Dendritic cell treated with granulocyte-macrophage colony-stimulating factor and Interleukin-4, amounts not matched to agents 40 ng/mL and 50 ng/mL, for 4 days (primary cell): Measurements from ENCODE around the gene TEP1.
"Not testable (repeated sequence)": the region's sequence is repeated elsewhere in the genome, so short reads cannot be mapped to it uniquely, and the experiment has no call there.

Source experiments
- H3K27ac Mint-ChIP-seq: one replicate; pipeline ENCODE4 v1.8.0; 2022; ENCODE audit warnings: mild to moderate bottlenecking, mixed read lengths
- H3K27me3 Mint-ChIP-seq: one replicate; pipeline ENCODE4 v1.8.0; 2022; ENCODE audit warnings: mild to moderate bottlenecking, mixed read lengths
- H3K36me3 Mint-ChIP-seq: one replicate; pipeline ENCODE4 v1.8.0; 2022; ENCODE audit warnings: low read depth, mixed read lengths
- H3K4me1 Mint-ChIP-seq: one replicate; pipeline ENCODE4 v1.8.0; 2022; ENCODE audit warnings: low read depth, mixed read lengths
- H3K4me3 Mint-ChIP-seq: one replicate; pipeline ENCODE4 v1.8.0; 2022; ENCODE audit warnings: mild to moderate bottlenecking, moderate library complexity, mixed read lengths
- H3K9me3 Mint-ChIP-seq: one replicate; pipeline ENCODE4 v1.8.0; 2022; ENCODE audit warnings: mixed read lengths
- intact Hi-C: fragments of 100-400 bp; cut with micrococcal nuclease; formaldehyde crosslinking; loops from one replicate; pipeline ENCODE4 v1.15.0; 2022

Gene TEP1

GRCh38 chr14:20358474-20358873, 54.8 kb downstream of the TEP1 start:
- peaks cover 84% of the 10 kb centered on the region for H3K36me3 Mint-ChIP-seq
- H3K27me3 Mint-ChIP-seq, intact Hi-C loops, H3K9me3 Mint-ChIP-seq, H3K4me3 Mint-ChIP-seq: not testable (repeated sequence)
- H3K4me1 Mint-ChIP-seq: peaks cover 12% of the 10 kb centered on the region
- peak overlapping the region; percentile 58 for H3K27ac Mint-ChIP-seq

DNA sequence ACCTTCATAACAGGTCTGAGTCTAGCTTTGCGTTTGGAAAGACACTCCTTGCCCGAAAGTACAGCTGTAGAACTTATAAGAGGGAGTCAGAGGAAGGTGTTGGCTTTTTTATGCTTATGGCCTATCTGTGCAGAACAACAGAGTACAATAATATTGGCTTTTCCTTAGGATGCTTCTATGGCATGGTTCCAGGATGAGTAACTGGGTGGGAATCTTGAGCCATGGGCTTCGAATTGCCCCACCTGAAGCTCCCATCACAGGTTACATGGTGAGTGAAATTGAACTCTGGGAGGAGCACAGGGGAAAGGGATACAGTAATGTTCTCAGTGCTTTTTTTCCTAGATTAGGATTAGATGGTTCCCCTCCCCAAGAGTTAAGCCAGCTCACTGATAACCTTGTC, 56.9 kb downstream of the TEP1 start:
- H3K27me3 Mint-ChIP-seq: no peaks in the 10 kb centered on the region
- peaks cover 86% of the 10 kb centered on the region for H3K36me3 Mint-ChIP-seq
- H3K9me3 Mint-ChIP-seq: no peaks in the 10 kb centered on the region
- no peak overlapping the region for H3K27ac Mint-ChIP-seq
- H3K4me3 Mint-ChIP-seq: no peak overlapping the region
- intact Hi-C loops: no loop called here
- H3K4me1 Mint-ChIP-seq: peaks cover 12% of the 10 kb centered on the region

GRCh38 chr14:20350860-20351259, 62.4 kb downstream of the TEP1 start:
- no peaks in the 10 kb centered on the region for H3K9me3 Mint-ChIP-seq
- H3K27me3 Mint-ChIP-seq: no peaks in the 10 kb centered on the region
- peaks cover 90% of the 10 kb centered on the region for H3K36me3 Mint-ChIP-seq
- H3K27ac Mint-ChIP-seq: no peak overlapping the region
- intact Hi-C loops: no loop called here
- no peak overlapping the region for H3K4me3 Mint-ChIP-seq
- H3K4me1 Mint-ChIP-seq: no peaks in the 10 kb centered on the region

DNA sequence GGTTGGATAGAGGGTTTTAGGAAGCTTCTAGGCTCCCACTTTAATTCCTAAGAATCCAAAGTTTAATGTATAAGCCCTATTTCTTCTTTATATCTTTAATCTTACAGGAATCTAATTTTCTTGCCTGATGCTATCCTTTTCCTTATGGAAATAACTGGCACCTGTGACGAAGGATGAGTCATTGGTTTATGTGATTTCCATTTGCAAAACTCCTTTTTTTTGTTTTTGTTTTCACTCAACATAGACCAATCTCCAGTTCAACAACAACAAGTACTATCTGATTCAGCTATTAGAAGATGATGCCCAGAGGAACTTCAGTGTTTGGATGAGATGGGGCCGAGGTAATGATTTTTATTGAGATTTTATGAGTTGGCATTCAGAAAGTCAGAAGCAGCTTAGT, 63.0 kb downstream of the TEP1 start:
- no peaks in the 10 kb centered on the region for H3K27me3 Mint-ChIP-seq
- H3K4me3 Mint-ChIP-seq: no peak overlapping the region
- H3K27ac Mint-ChIP-seq: no peak overlapping the region
- intact Hi-C loops: no loop called here
- H3K4me1 Mint-ChIP-seq: no peaks in the 10 kb centered on the region
- peaks cover 90% of the 10 kb centered on the region for H3K36me3 Mint-ChIP-seq
- no peaks in the 10 kb centered on the region for H3K9me3 Mint-ChIP-seq

DNA sequence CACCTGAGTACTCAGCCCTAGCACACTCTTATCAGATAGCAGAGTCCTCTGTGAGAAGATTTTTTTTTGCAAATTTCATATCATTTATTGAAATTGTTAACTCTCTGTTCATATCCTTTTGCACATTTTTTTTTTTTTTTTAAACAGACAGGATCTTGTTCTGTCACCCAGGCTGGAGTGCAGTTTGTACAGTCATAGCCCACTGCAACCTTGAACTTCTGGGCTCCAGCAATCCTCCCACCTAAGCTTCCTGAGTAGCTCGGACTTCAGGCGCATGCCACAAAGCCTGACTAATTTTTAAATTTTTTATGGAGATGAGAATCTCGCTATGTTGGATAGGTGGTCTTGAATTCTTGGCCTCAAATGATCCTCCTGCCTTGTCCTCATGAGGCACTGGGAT, 65.6 kb downstream of the TEP1 start:
- intact Hi-C loops: loop anchor here (10.0 kb wide), 1 partner anchor 67 kb away; the partner anchor contains the start of gene TEP1
- Mint-ChIP-seq H3K36me3 (peaks cover 70% of the 10 kb centered on the region), H3K4me1 (peaks cover 7% of the 10 kb centered on the region), H3K27me3 (no peaks in the 10 kb centered on the region), H3K4me3 (no peak overlapping the region), H3K9me3 (no peaks in the 10 kb centered on the region), H3K27ac (no peak overlapping the region)

GRCh38 chr14:20346713-20347112, 66.6 kb downstream of the TEP1 start:
- peaks cover 7% of the 10 kb centered on the region for H3K4me1 Mint-ChIP-seq
- H3K9me3 Mint-ChIP-seq: no peaks in the 10 kb centered on the region
- intact Hi-C loops: loop anchor here (10.0 kb wide), 1 partner anchor 68 kb away; the partner anchor contains the start of gene TEP1
- H3K36me3 Mint-ChIP-seq: peaks cover 60% of the 10 kb centered on the region
- no peaks in the 10 kb centered on the region for H3K27me3 Mint-ChIP-seq
- no peak overlapping the region for H3K27ac Mint-ChIP-seq
- no peak overlapping the region for H3K4me3 Mint-ChIP-seq

DNA sequence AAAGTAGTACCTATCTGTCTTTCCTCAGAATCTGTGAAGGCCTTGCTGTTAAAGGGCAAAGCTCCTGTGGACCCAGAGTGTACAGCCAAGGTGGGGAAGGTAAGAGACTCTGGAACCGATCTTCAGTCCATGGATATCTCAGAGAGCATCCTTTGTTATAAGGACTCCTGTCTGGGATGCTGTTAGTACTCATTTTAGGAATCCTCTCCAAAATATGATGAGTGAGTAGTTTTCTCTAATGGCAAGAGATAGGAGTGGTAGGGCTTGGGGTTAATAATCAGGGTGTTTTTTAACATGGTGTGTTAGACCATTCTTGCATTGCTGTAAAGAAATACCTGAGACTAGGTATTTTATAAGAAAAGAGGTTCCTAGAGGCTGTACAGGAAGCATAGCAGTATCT, 67.9 kb downstream of the TEP1 start:
- Mint-ChIP-seq H3K27me3 (no peaks in the 10 kb centered on the region), H3K36me3 (peaks cover 49% of the 10 kb centered on the region), H3K4me1 (peaks cover 7% of the 10 kb centered on the region), H3K27ac (no peak overlapping the region), H3K9me3 (no peaks in the 10 kb centered on the region), H3K4me3 (no peak overlapping the region)
- intact Hi-C loops: loop anchor here (10.0 kb wide), 1 partner anchor 69 kb away; the partner anchor contains the start of gene TEP1

DNA sequence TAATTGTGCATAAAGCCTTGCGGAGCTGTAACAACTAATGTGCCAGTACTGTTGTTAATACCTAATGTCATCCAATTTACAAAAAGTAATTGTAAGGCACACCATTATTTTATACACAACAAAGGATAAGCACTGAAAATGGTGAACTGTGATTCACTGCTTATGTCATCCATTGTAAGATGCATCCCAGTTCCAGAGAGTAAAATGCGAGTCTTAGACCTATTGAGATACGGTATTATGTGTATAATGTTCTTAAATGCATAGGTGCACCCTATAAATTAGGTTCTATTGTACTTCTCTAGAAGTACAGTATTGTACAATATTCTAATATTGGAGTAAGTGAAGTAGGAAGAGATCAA, 69.5 kb downstream of the TEP1 start:
- no peaks in the 10 kb centered on the region for H3K9me3 Mint-ChIP-seq
- H3K27me3 Mint-ChIP-seq: no peaks in the 10 kb centered on the region
- peak overlapping the region; percentile 82 for H3K4me3 Mint-ChIP-seq
- peaks cover 35% of the 10 kb centered on the region for H3K36me3 Mint-ChIP-seq
- intact Hi-C loops: loop anchor here (2.0 to 10.0 kb wide), 4 partner anchors 71 to 341 kb away; partner anchors contain the start of genes APEX1, OSGEP, RNASE4 and TEP1
- peak overlapping the region; percentile 92 for H3K27ac Mint-ChIP-seq
- H3K4me1 Mint-ChIP-seq: peaks cover 7% of the 10 kb centered on the region

DNA sequence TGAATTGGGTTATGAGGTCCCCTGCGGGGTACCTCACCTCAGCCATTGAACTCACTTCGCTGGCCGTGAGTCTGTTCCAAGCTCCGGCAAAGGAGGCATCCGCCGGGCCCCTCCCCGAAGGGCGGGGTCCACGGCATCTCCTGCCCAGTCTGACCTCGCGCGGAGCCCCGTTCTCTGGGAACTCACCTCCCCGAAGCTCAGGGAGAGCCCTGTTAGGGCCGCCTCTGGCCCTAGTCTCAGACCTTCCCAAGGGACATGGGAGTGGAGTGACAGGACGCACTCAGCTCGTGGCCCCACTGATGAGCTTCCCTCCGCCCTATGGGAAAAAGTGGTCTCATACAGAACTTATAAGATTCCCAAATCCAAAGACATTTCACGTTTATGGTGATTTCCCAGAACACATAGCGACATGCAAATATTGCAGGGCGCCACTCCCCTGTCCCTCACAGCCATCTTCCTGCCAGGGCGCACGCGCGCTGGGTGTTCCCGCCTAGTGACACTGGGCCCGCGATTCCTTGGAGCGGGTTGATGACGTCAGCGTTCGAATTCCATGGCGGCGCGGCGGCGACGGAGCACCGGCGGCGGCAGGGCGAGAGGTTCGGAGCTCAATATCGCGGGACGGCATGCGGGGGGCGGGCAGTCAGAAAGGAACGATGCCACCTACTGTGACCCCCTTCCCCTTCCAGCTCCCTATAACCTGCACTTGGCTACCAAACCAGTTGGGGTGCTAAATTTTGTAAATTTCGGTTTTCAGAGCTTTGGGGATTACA, 70.0 kb downstream of the TEP1 start, which contains the start of gene PARP2:
PARP2 (plus strand) TSS at position 544 of the 770 bp plus-strand sequence; CDS start at position 551, 7 bp downstream.
- intact Hi-C loops: loop anchor here (2.0 to 10.0 kb wide), 4 partner anchors 72 to 342 kb away; partner anchors contain the start of genes APEX1, OSGEP, RNASE4 and TEP1
- no peaks in the 10 kb centered on the region for H3K27me3 Mint-ChIP-seq
- no peaks in the 10 kb centered on the region for H3K9me3 Mint-ChIP-seq

GRCh38 chr14:20341646-20342045, 71.7 kb downstream of the TEP1 start:
- peaks cover 7% of the 10 kb centered on the region for H3K4me1 Mint-ChIP-seq
- H3K9me3 Mint-ChIP-seq: no peaks in the 10 kb centered on the region
- no peak overlapping the region for H3K4me3 Mint-ChIP-seq
- H3K27me3 Mint-ChIP-seq: peaks cover 5% of the 10 kb centered on the region
- intact Hi-C loops: loop anchor here (2.0 to 10.0 kb wide), 4 partner anchors 73 to 343 kb away; partner anchors contain the start of genes APEX1, OSGEP, RNASE4 and TEP1
- peak overlapping the region; percentile 92 for H3K27ac Mint-ChIP-seq
- H3K36me3 Mint-ChIP-seq: peaks cover 16% of the 10 kb centered on the region

More for the DNA sequence above, 70.0 kb downstream of the TEP1 start, which contains the start of gene PARP2:
- H3K4me3 Mint-ChIP-seq: peak within 1 kb of the TSS; percentile 82
- H3K36me3 Mint-ChIP-seq: peaks cover 30% of the 10 kb centered on the region
- peak within 1 kb of the TSS; percentile 92 for H3K27ac Mint-ChIP-seq
- H3K4me1 Mint-ChIP-seq: peaks cover 7% of the 10 kb centered on the region

DNA sequence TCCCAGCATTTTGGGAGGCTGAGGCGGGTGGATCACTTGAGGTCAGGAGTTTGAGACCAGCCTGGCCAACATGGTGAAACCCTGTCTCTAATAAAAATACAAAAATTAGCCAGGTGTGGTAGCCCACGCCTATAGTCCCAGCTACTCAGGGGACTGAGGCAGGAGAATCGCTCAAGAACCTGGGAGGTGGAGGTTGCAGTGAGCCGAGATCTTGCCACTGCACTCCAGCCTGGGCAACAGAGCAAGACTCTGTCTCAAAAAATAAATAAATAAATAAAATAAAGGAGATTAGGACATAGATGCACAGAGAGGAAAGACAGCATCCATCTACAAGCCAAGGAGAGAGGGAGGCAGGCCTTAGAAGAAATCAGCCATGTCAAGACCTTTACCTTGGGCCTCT, 72.3 kb downstream of the TEP1 start:
- intact Hi-C loops: loop anchor here (5.0 to 10.0 kb wide), 2 partner anchors 74 to 271 kb away; partner anchors contain the start of gene TEP1
- H3K27ac Mint-ChIP-seq, H3K9me3 Mint-ChIP-seq, H3K4me3 Mint-ChIP-seq, H3K27me3 Mint-ChIP-seq, H3K4me1 Mint-ChIP-seq: not testable (repeated sequence)
- H3K36me3 Mint-ChIP-seq: peaks cover 12% of the 10 kb centered on the region

- peaks cover 7% of the 10 kb centered on the region for H3K36me3 Mint-ChIP-seq
- H3K27me3 Mint-ChIP-seq: peaks cover 5% of the 10 kb centered on the region
- no peak overlapping the region for H3K4me3 Mint-ChIP-seq
- H3K9me3 Mint-ChIP-seq: no peaks in the 10 kb centered on the region
- intact Hi-C loops: no loop called here
- no peak overlapping the region for H3K27ac Mint-ChIP-seq
- H3K4me1 Mint-ChIP-seq: peaks cover 19% of the 10 kb centered on the region
Observed at GRCh38 chr14:20334017-20334416, 79.3 kb downstream of the TEP1 start.

DNA sequence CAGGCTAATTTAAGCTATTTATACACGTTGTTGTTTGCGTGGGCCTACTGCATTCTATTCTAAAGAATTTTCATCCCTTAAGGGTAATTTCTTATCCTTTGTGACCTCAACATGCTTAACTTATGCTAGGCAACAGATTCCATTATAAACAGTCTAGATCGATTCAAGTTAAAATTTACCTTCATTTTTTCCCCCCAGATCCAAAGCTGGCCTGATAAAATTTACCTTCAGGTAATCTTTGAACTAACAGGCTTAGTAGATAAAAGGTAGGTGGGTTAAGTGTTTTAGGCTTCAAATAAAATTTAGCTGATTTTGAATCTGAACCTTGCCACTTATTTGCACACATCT, 79.8 kb downstream of the TEP1 start:
- Mint-ChIP-seq H3K4me3 (peak overlapping the region; percentile 90), H3K4me1 (peaks cover 19% of the 10 kb centered on the region), H3K36me3 (peaks cover 7% of the 10 kb centered on the region), H3K27me3 (peaks cover 5% of the 10 kb centered on the region), H3K9me3 (no peaks in the 10 kb centered on the region), H3K27ac (peak overlapping the region; percentile 83)
- intact Hi-C loops: no loop called here

GRCh38 chr14:20332788-20333493, 80.4 kb downstream of the TEP1 start, which contains the start of gene CCNB1IP1:
Gene CCNB1IP1 (minus strand): TSS chr14:20333279. CDS start chr14:20316523, 16,756 bp downstream.
- intact Hi-C loops: no loop called here
- H3K27ac Mint-ChIP-seq: peak within 1 kb of the TSS; percentile 83
- no peaks in the 10 kb centered on the region for H3K9me3 Mint-ChIP-seq
- peaks cover 7% of the 10 kb centered on the region for H3K36me3 Mint-ChIP-seq
- H3K4me1 Mint-ChIP-seq: peaks cover 19% of the 10 kb centered on the region
- H3K4me3 Mint-ChIP-seq: peak within 1 kb of the TSS; percentile 90
- peaks cover 3% of the 10 kb centered on the region for H3K27me3 Mint-ChIP-seq
